Large intestine (tissue), 3 donors: Measurements from ENCODE around the gene POLR2I. TPM values are rescaled to one million over a fixed set of nuclear protein-coding genes. Genes with fewer than 3 reads are reported as not detected.

ENCODE experiments used
- DNase-seq, 2 donors: peaks; one replicate each; pipeline versions ENCODE4 v3.0.0 to v3.0.0-alpha.2; 2013
- H3K27ac ChIP-seq: one replicate; pipeline ENCODE4 v1.5.1; 2013; ENCODE audit warnings: low read length
- H3K27me3 ChIP-seq: 2 replicates; pipeline ENCODE4 v1.6.1; 2013; ENCODE audit warnings: low read length; ENCODE audit not compliant: control insufficient read depth, insufficient read depth
- H3K36me3 ChIP-seq: 2 replicates; pipeline ENCODE4 v1.6.1; 2013; ENCODE audit warnings: low read length; ENCODE audit not compliant: control insufficient read depth, insufficient read depth
- H3K4me1 ChIP-seq: one replicate; pipeline ENCODE4 v1.6.1; 2013; ENCODE audit warnings: low read length; ENCODE audit not compliant: control insufficient read depth, insufficient read depth
- H3K4me3 ChIP-seq: one replicate; pipeline ENCODE4 v1.5.1; 2013; ENCODE audit warnings: low read length
- H3K9me3 ChIP-seq: one replicate; pipeline ENCODE4 v1.6.1; 2013; ENCODE audit warnings: mild to moderate bottlenecking, low read depth, low read length, moderate library complexity; ENCODE audit not compliant: control insufficient read depth
- WGBS: methylation state at CpG from one replicate; pipeline ENCODE4 v1.1.5; 2013; ENCODE audit warnings: low lambda C conversion rate; ENCODE audit not compliant: insufficient coverage; 5-methylcytosine and 5-hydroxymethylcytosine counted together
- polyA plus RNA-seq: library from polyadenylated mRNA; unstranded; fragments of 120-200 nt; gene quantifications from one replicate; pipeline ENCODE4 v1.2.1, GENCODE V29; 2013

The POLR2I gene
- polyA plus RNA-seq, 1 donor = 47.5 TPM

GRCh38 chr19:36101550-36102327 lies 12.9 kb downstream of the POLR2I start:
- Histone ChIP-seq H3K27me3 (no peaks in the 10 kb centered on the region), H3K9me3 (no peaks in the 10 kb centered on the region), H3K4me1 (no peaks in the 10 kb centered on the region), H3K36me3 (peaks cover 6% of the 10 kb centered on the region), H3K27ac (no peak overlapping the region), H3K4me3 (no peak overlapping the region)
- no peak for DNase-seq
- no CpG with 5 or more reads among the region's 27 CpGs for WGBS

GRCh38 chr19:36100476-36100875 lies 14.2 kb downstream of the POLR2I start:
- H3K36me3 ChIP-seq = peaks cover 3% of the 10 kb centered on the region
- H3K4me3 ChIP-seq = no peak overlapping the region
- no peaks in the 10 kb centered on the region for H3K4me1 ChIP-seq
- no peaks in the 10 kb centered on the region for H3K27me3 ChIP-seq
- H3K9me3 ChIP-seq = no peaks in the 10 kb centered on the region
- DNase-seq = no peak
- no CpG with 5 or more reads among the region's 5 CpGs for WGBS
- H3K27ac ChIP-seq = no peak overlapping the region

GRCh38 chr19:36099166-36099785 lies 15.4 kb downstream of the POLR2I start:
- no peak for DNase-seq
- Histone ChIP-seq H3K4me1 (no peaks in the 10 kb centered on the region), H3K27ac (no peak overlapping the region), H3K9me3 (no peaks in the 10 kb centered on the region), H3K4me3 (no peak overlapping the region), H3K27me3 (no peaks in the 10 kb centered on the region), H3K36me3 (peaks cover 3% of the 10 kb centered on the region)
- WGBS = no CpG with 5 or more reads among the region's 19 CpGs

- Histone ChIP-seq H3K4me1 (no peaks in the 10 kb centered on the region), H3K36me3 (peaks cover 2% of the 10 kb centered on the region), H3K27me3 (no peaks in the 10 kb centered on the region), H3K9me3 (no peaks in the 10 kb centered on the region), H3K4me3 (no peak overlapping the region), H3K27ac (no peak overlapping the region)
- WGBS = no CpG with 5 or more reads among the region's 6 CpGs
- no peak for DNase-seq
Measured at GRCh38 chr19:36097036-36097435, 17.6 kb downstream of the POLR2I start.

DNA sequence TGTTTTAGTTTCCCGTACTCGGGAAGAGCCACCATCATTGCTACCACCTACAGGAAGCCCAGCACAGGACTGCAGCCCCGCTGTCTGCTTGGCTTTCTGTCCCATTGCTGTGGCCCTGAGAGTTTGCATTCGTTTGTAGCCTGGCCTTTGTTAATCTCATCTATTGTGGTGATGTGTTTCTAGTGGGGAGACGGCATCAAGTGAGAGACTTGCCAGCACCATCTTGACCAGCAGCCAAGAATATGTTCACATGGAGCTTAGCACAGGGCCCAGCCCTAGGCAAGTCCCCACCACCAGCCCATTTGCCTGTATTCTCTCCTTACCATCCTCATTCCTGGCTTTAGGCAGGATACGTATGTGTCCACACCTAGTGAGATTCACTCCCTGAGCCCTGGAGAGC lies 21.0 kb downstream of the POLR2I start:
- Histone ChIP-seq H3K9me3 (no peaks in the 10 kb centered on the region), H3K36me3 (peaks cover 4% of the 10 kb centered on the region), H3K4me3 (no peak overlapping the region), H3K27ac (no peak overlapping the region), H3K27me3 (no peaks in the 10 kb centered on the region), H3K4me1 (no peaks in the 10 kb centered on the region)
- WGBS = no CpG with 5 or more reads among the region's 6 CpGs
- no peak for DNase-seq

DNA sequence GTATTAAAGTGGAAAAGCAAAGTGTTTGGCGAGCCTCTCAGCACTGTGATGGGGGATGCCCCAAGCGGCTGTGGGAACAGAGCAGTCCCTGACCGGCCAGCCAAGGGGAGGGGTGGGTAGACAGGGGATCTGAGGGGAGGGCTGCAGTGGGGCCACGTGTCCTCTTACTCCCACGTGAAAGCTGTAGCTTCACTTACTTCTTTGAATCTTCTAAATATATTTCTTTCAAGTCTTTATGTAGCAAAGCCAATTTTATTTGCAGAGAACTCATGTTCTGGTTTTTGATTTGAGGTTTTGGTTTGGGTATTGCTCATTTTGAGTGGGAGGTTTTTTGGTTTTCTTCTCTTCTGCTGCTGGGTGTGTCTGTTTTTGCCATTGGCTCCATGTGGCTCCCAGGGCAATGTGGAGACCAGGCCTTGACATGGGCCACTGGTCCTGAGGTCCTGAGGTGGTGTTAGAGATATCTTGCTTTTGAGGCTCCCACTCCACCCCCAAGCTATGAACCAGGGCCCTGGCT lies 21.5 kb downstream of the POLR2I start:
- no peaks in the 10 kb centered on the region for H3K4me1 ChIP-seq
- H3K27ac ChIP-seq = no peak overlapping the region
- H3K9me3 ChIP-seq = no peaks in the 10 kb centered on the region
- WGBS = no CpG with 5 or more reads among the region's 5 CpGs
- no peaks in the 10 kb centered on the region for H3K27me3 ChIP-seq
- no peak for DNase-seq
- H3K36me3 ChIP-seq = peaks cover 5% of the 10 kb centered on the region
- no peak overlapping the region for H3K4me3 ChIP-seq

DNA sequence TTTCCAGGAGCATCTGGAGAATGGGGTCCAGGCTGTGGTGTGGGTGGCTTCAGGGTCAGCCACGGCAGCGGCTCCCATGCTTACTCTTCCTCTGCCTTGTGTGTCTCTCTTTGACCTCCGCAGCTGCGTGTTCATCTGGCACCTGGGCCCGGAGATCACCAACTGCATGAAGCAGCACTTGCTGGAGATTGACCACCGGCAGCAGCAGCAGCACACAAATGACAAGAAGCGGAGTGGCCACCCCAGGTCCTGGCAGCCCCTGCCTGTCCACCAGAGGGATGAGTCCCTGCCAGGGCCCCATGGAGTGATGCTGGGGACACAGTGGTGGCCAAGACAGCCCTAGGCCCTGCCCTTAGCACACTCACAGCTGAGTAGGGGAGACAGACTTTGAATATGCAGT lies 22.1 kb downstream of the POLR2I start:
- H3K9me3 ChIP-seq = no peaks in the 10 kb centered on the region
- H3K36me3 ChIP-seq = peaks cover 5% of the 10 kb centered on the region
- H3K27me3 ChIP-seq = no peaks in the 10 kb centered on the region
- WGBS = no CpG with 5 or more reads among the region's 7 CpGs
- no peak for DNase-seq
- no peaks in the 10 kb centered on the region for H3K4me1 ChIP-seq
- no peak overlapping the region for H3K4me3 ChIP-seq
- H3K27ac ChIP-seq = no peak overlapping the region

DNA sequence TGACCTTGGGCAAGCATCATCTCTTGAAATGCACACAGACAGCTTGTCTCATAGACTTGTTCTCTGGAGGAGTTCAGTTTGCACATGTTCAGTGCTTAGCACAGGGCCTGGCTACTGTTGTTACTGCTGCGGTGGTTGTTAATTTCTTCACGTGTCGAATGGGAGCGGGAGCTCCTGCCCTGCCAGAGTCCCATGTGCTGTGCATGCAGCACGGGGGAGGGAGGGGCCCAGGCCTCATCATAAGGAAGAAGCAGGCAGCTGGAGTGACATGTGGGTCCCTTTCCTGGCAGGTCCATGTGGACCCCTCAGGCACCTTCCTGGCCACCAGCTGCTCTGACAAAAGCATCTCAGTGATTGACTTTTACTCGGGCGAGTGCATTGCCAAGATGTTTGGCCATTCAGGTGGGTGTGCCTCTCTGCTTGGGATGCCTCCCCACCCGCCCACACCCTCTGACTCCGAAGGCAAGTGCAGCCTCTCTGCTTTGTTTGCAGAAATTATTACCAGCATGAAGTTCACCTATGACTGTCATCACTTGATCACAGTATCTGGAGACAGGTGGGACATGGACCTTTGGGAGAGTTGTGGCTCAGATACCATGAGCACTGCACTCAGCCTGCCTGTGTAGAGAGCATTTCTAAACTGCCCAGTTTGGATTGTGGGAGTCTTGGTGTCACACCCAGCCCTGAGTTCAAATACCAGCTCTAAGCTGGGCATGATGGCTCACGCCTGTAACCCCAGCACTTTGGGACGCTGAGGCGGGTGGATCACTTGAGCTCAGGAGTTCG lies 23.6 kb downstream of the POLR2I start:
- H3K36me3 ChIP-seq = peaks cover 5% of the 10 kb centered on the region

GRCh38 chr19:36089847-36090246 lies 24.8 kb downstream of the POLR2I start:
- Histone ChIP-seq H3K4me3 (no peak overlapping the region), H3K4me1 (no peaks in the 10 kb centered on the region), H3K27ac (no peak overlapping the region), H3K9me3 (no peaks in the 10 kb centered on the region), H3K36me3 (peaks cover 5% of the 10 kb centered on the region), H3K27me3 (no peaks in the 10 kb centered on the region)
- DNase-seq = no peak
- WGBS = no CpG with 5 or more reads among the region's 5 CpGs

More for the DNA sequence above, 23.6 kb downstream of the POLR2I start:
- Histone ChIP-seq H3K4me1 (no peaks in the 10 kb centered on the region), H3K9me3 (no peaks in the 10 kb centered on the region), H3K4me3 (no peak overlapping the region), H3K27me3 (no peaks in the 10 kb centered on the region), H3K27ac (no peak overlapping the region)
- no peak for DNase-seq
- WGBS = no CpG with 5 or more reads among the region's 13 CpGs

DNA sequence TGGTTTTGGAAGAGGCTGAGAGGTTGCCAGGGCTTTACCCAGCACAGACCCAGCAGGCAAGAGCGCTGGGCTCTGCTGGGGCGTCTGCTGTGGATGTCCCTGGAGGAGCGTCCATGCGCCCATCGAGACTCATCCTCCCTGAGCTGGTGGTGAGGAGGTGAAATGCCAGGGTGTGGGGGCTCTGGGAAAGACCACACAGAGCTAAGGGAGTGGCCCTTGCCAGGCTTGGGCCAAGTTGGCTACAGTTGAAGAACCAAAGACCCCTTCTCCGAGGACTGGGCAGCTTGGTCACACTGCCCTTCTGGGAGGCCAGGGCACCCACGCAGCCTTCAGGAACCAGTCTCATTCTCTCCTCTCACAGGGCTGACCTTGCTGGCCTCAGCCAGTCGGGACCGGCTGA lies 28.3 kb downstream of the POLR2I start:
- Histone ChIP-seq H3K27ac (no peak overlapping the region), H3K4me3 (no peak overlapping the region), H3K4me1 (no peaks in the 10 kb centered on the region), H3K36me3 (peaks cover 20% of the 10 kb centered on the region), H3K9me3 (no peaks in the 10 kb centered on the region), H3K27me3 (no peaks in the 10 kb centered on the region)
- no peak for DNase-seq
- no CpG with 5 or more reads among the region's 9 CpGs for WGBS
